ENCODE measurements around the gene AGPAT2. TPM values are rescaled to one million over a fixed set of nuclear protein-coding genes. Genes with fewer than 3 reads are reported as not detected.

Gene AGPAT2
- total RNA-seq, 1 experiment from 2014 or later, result 103 TPM

DNA sequence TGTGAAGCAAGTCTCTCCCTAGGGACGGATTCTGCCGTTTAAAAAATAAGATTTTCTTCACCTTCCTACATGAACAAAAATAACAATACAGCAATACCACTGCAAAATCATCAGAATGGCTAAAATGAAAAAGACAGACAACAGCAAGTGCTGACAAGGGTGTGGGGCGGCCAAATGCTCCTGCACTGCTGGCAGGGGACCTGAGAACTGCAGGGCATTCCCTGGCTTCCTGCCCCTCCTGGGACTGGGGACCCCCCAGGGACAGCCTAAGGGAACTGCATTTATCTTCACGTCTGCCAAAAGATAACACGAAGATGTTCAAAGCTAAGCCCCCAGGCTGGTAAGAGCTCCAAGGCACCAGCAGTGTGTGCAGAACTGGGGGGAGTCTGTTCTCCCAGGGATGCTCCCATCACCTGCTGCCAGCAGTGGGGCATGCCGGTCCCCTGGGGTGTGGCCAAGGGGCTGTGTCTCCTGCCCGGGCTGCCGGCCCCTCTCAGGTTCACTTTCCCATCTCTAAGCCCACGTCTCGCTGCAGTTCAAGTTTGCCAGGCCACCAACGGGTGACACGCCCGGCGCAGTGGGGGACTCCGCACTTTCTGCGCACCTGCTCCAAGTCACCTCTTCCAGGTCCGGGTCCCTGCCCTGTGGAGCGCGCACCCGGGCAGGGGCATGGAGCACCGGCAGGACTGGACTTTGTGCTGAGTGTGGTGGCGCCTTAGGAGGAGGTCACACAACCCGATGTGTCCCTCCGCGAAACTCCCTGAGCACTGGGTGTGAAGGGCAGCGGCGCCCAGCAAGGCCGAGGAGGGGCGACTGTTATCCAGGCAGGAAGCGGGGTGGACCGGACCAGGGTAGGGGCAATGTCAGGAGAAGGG, 29.0 kb downstream of the AGPAT2 start:
- Histone ChIP-seq H3K4me3 (ENCODE audit: low read length) (no peak overlapping the region), H4K20me1 (ENCODE audit: low read length) (no peaks in the 10 kb centered on the region), H3F3A (ENCODE audit: low read length, unreplicated experiment) (no peaks in the 10 kb centered on the region), H3K4me2 (ENCODE audit: low read length) (no peak overlapping the region), H3K9me3 (ENCODE audit: low read length) (no peaks in the 10 kb centered on the region), H3K9me2 (replicated peaks; ENCODE audit: low read length) (no peaks in the 10 kb centered on the region), H3K9ac (ENCODE audit: low read length) (no peak overlapping the region), H3K36me3 (ENCODE audit: low read depth, low read length) (no peaks in the 10 kb centered on the region), H3K79me2 (ENCODE audit: low read length) (no peaks in the 10 kb centered on the region), H2AFZ (ENCODE audit: low read length) (no peak overlapping the region), H3K27ac (ENCODE audit: low read length) (no peak overlapping the region), H3K27me3 (ENCODE audit: low read length) (no peaks in the 10 kb centered on the region), H3K4me1 (ENCODE audit: insufficient read depth, low read length) (peaks cover 3% of the 10 kb centered on the region; the same call in 1 of the 2 replicates)
- no TSS peak for BruUV-seq (replicated peaks)
- no peak for ATAC-seq
- intact Hi-C loops (cut with micrococcal nuclease), result no loop called here
- TF ChIP-seq, protein P1, sequence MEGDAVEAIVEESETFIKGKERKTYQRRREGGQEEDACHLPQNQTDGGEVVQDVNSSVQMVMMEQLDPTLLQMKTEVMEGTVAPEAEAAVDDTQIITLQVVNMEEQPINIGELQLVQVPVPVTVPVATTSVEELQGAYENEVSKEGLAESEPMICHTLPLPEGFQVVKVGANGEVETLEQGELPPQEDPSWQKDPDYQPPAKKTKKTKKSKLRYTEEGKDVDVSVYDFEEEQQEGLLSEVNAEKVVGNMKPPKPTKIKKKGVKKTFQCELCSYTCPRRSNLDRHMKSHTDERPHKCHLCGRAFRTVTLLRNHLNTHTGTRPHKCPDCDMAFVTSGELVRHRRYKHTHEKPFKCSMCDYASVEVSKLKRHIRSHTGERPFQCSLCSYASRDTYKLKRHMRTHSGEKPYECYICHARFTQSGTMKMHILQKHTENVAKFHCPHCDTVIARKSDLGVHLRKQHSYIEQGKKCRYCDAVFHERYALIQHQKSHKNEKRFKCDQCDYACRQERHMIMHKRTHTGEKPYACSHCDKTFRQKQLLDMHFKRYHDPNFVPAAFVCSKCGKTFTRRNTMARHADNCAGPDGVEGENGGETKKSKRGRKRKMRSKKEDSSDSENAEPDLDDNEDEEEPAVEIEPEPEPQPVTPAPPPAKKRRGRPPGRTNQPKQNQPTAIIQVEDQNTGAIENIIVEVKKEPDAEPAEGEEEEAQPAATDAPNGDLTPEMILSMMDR (conservative IDR thresholded peaks at IDR 0.05; ENCODE audit: low read depth, low read length), result no peak
- TF ChIP-seq EZH2phosphoT487 (IDR thresholded peaks at IDR 0.05; ENCODE audit: borderline replicate concordance, low read length) (no peak), EZH2 (IDR thresholded peaks at IDR 0.05; ENCODE audit: low read length, unreplicated experiment) (no peak)
- ChIA-PET POLR2A (ENCODE audit: unreplicated experiment) (no interaction called here), CTCF (interaction anchor here (0.6 kb wide), 1 partner anchor 14 kb away, joined by 4 read pairs; no protein-coding TSS in a partner anchor)
- no peak for DNase-seq

DNA sequence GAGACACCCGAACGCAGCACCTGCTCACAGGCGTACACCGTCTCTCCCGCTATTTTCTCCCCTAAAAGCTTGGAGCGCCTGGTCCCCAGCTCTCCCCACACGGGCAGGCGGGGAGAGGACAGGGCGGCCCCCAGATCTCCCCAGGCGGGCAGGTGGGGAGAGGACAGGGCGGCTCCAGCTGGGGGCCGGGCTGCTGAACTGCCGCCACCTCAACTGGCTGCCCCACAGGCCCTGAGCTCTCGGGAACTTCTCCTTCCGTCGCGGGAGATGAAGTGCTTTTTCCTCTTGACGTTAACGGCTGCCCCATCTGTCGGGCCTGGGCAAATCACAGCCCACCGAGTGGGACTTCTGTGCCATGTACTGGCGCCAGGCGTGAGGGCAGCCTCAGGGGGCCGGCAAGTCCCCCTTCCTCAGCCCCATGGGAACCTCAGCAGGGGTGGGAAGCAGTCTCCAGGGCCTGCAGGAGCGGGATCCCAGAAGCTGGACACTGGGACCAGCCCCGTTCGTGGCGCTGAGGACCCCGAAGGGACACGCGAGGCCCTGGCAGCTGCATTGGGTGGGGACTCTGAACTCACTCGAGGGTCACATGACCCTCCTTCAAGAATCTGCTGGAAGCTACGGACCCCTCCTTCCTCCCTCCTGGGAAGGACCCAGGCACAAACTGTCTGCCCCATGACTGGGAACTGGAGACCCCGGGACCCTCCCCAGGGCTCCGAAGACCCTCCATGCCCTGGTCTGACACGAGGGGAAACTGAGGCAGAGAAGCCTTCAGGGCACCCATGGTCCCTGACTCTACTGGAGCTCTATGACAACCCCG, 30.3 kb downstream of the AGPAT2 start:
- Histone ChIP-seq H3K79me2 (ENCODE audit: low read length) (no peaks in the 10 kb centered on the region), H3K9me2 (replicated peaks; ENCODE audit: low read length) (no peaks in the 10 kb centered on the region), H2AFZ (ENCODE audit: low read length) (no peak overlapping the region), H3K4me1 (ENCODE audit: insufficient read depth, low read length) (peaks cover 3% of the 10 kb centered on the region; the same call in 1 of the 2 replicates), H3K9ac (ENCODE audit: low read length) (no peak overlapping the region), H3K27me3 (ENCODE audit: low read length) (no peaks in the 10 kb centered on the region), H3K36me3 (ENCODE audit: low read depth, low read length) (no peaks in the 10 kb centered on the region), H3K9me3 (ENCODE audit: low read length) (no peaks in the 10 kb centered on the region), H4K20me1 (ENCODE audit: low read length) (no peaks in the 10 kb centered on the region), H3K27ac (ENCODE audit: low read length) (no peak overlapping the region), H3F3A (ENCODE audit: low read length, unreplicated experiment) (no peaks in the 10 kb centered on the region), H3K4me3 (ENCODE audit: low read length) (no peak overlapping the region), H3K4me2 (ENCODE audit: low read length) (no peak overlapping the region)
- POLR2A ChIA-PET (ENCODE audit: unreplicated experiment), result no interaction called here
- DNase-seq (no peak), ATAC-seq (no peak)
- CTCF ChIA-PET, result interaction anchor here (0.5 to 0.6 kb wide), 2 partner anchors 13 to 232 kb away, joined by 4 to 7 read pairs; no protein-coding TSS in a partner anchor
- no TSS peak for BruUV-seq (replicated peaks)
- intact Hi-C loops (cut with micrococcal nuclease), result no loop called here
- TF ChIP-seq, protein P1 (conservative IDR thresholded peaks at IDR 0.05; ENCODE audit: low read depth, low read length), result no peak
- no peak for TF ChIP-seq EZH2phosphoT487 (IDR thresholded peaks at IDR 0.05; ENCODE audit: borderline replicate concordance, low read length)
- TF ChIP-seq EZH2 (IDR thresholded peaks at IDR 0.05; ENCODE audit: low read length, unreplicated experiment), result no peak
